Erythroblast (primary cell): ENCODE measurements around the gene AFMID.

Source experiments
- GATA1 ChIP-seq: IDR thresholded peaks from 2 replicates; pipeline ENCODE4 v1.6.1; 2011; ENCODE audit warnings: low read depth, mild to moderate bottlenecking, control low read depth, low read length, moderate library complexity
- POLR2A ChIP-seq: IDR thresholded peaks from 2 replicates; pipeline ENCODE4 v1.6.1; 2011; ENCODE audit warnings: mild to moderate bottlenecking, low read length

DNA sequence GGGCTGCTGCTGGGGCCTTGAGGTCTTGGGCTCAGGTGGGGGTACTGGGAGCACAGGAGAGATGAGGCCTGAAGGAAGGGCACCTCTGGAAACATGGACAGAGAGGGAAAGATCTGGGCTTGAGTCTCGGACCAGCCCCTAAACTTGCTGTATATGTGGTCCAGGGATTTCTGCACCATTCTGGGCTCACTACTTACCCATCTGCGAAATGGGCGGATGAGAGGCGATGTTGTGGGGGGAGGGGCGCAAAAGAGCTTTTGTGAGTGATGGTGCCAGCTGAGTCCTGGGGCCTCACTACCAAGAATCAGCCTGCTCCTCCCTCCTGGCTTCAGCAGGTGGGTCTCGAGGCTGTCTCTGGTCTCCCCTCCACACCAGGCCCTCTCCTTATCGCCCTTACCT is 40.7 kb upstream of the AFMID start:
- TF ChIP-seq POLR2A (no peak), GATA1 (no peak)
